Measurements from ENCODE around the gene FRMD5. TPM values are rescaled to one million over a fixed set of nuclear protein-coding genes. Genes with fewer than 3 reads are reported as not detected.

Gene FRMD5
- total RNA-seq, 1 donor from 2014 or later = 0.20 TPM

GRCh38 chr15:43969802-43970375, 225.2 kb downstream of the FRMD5 start:
- ATAC-seq = no peak

DNA sequence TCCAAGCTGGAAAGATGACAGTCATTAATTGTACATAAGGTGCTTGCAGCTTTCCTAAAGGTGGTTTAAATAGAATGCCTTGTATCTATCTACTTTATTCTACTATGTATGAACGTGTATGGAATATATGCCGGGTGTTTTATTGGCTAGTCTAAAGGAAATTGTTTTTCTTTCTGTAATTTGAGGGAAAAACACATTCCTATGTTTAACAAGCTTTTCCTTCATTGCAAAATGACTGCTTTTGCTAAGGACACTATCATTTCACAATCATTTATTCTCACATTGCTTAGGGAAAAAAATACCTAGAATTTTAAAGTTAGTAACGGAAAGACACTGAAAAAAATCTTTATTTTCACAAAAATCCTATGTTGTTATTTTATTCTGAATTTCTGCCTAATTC, 226.5 kb downstream of the FRMD5 start:
- no peak for ATAC-seq

DNA sequence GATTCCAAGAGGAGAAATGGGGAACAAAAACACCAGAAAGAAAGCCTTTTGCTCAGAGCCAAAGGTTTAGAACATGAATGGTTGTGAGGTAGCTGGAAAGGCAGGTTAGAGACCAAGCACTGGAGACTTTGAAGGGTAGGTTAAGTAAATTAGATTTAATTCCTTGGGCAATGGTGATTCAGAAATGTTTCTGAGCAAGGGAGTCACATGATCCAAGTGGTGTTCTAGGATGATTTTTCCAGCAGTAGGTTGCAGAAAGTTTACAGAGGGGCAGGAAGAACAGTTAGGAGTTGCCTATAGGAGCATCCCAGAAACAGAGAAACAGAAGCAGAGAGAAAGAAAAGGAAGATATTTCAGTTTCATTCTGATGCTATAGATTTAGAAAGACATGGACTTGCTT, 228.4 kb downstream of the FRMD5 start:
- no peak for ATAC-seq

GRCh38 chr15:43958861-43959330, 236.2 kb downstream of the FRMD5 start:
- no peak for ATAC-seq

- ATAC-seq = no peak
Measured at GRCh38 chr15:43957724-43958123, 237.3 kb downstream of the FRMD5 start.

DNA sequence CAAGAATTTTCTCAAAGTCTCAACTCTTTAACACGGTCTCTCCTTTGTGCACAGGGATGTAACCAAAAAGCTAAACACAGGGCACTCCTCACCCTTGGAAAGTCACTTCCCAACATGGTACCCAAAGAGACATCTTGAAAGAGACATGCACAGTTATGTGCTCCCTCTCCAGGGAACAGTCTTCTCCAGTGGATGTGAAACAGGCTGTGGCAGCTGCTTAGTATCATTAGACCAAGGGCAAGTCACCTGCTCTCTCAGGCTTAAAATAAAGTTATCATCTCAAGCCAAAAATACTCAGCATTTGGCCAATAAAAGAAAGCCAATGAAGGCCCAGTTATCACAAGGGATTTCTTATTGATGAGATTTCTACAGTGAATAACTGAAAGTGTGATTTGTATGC, 239.9 kb downstream of the FRMD5 start:
- ATAC-seq = no peak

- ATAC-seq = no peak
Measured at GRCh38 chr15:43954181-43954621, 240.9 kb downstream of the FRMD5 start.

DNA sequence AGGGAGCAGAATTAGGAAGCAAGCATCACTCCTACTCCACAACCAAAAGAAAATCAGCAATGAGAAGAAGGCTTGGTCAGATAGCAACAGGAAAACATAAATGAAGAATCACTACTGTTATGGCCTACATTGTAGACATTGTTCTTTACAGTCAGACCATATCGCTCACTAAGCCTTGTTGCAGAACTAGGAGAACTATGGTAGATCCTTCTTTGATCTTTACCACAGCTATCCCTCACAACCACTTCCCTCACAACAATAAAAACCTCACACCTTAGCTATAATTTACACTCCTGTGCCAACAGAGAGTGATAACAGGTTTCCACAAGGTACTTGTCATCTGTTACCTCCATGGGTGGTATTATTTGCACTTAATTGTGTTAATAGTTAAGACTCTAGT, 241.7 kb downstream of the FRMD5 start:
- no peak for ATAC-seq

DNA sequence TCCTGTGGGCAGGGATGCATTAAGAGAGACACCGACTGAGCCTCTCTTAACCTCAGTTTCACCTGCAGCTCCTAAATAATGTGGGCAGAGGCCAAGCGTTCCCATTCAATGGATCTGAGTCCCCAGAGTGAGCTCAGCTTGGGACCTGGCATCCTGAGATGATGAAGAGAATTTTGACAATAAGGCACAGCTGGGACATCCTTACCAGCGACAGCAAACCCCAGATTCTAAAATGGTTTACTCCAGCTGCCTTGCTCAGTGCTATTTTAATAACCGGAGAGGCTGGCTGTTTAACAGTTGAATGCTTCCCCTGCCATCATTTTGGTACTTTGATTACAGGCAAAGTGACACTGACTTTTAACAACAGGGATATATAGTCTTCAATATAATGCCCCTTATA, 244.5 kb downstream of the FRMD5 start:
- no peak for ATAC-seq

DNA sequence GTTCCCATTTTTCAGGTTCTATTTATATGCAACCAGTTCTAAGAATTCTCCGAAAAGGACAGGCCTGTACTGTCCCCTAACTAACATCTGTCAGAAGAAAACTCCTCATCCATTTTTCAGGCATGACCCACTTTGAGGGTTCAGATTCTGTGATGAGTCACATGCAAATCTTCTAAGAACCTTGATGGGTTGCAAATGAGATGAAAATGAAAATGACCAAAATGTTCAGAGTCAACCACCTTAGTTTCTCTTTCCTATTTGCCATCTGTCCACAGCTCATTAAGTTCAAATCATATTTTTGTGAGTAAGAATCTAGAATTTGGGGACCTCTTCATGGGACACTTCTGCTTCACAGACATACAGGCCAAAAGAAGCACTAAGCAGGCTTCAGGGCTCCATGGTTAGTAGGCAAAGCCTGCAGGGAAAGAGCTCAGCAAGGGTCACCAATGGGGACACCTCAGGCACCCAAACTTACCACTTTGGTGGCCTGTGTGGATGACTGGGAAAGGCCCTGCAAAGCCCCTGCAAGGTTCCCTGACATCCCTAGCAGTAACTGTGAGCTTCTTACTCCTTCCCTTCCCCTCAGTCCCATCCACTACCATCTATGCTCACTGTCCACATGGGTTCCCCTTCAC, 246.3 kb downstream of the FRMD5 start:
- ATAC-seq = no peak

GRCh38 chr15:43943511-43943910, 251.6 kb downstream of the FRMD5 start:
- ATAC-seq = no peak

GRCh38 chr15:43942194-43942593, 252.9 kb downstream of the FRMD5 start:
- ATAC-seq = no peak

- ATAC-seq = no peak
Measured at GRCh38 chr15:43941555-43941954, 253.5 kb downstream of the FRMD5 start.

GRCh38 chr15:43941071-43941470, 254.0 kb downstream of the FRMD5 start:
- no peak for ATAC-seq

DNA sequence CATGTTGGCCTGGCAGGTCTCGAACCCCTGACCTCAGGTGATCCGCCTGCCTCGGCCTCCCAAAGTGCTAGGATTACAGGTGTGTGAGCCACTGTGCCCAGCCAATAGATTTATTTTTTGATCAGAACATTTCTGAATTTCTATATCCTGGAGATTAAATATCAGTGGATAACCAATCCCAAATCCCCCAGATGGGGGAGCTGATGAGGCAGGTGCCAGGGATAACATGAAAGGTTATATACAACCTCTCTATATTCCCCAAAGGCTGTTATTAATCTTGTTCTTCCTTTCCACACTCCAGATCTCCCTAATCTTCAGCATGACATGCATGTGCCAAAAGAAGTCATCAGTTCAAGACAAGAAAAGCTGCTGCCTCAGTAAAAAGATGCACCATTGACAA, 256.0 kb downstream of the FRMD5 start:
- no peak for ATAC-seq

DNA sequence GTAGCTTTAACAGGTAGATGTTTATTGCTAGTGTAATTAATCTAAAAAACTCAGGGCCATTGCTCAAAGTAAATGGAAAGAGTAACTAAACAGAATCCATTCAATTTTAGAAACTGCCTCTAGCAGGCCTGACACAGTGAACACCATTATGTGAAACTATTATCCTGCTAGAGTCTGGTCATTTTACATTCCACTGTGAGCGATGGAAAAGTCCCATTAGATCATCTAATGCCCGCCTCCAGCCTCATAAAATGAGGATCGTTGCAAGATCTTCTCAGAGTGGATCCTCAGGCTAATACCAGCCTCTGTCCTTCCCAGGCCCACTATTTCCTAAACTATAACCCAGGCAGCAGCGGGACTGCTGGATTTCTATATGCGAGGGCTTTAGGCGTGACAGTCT, 260.6 kb downstream of the FRMD5 start:
- ATAC-seq = no peak

GRCh38 chr15:43932907-43933306, 262.2 kb downstream of the FRMD5 start:
- no peak for ATAC-seq

DNA sequence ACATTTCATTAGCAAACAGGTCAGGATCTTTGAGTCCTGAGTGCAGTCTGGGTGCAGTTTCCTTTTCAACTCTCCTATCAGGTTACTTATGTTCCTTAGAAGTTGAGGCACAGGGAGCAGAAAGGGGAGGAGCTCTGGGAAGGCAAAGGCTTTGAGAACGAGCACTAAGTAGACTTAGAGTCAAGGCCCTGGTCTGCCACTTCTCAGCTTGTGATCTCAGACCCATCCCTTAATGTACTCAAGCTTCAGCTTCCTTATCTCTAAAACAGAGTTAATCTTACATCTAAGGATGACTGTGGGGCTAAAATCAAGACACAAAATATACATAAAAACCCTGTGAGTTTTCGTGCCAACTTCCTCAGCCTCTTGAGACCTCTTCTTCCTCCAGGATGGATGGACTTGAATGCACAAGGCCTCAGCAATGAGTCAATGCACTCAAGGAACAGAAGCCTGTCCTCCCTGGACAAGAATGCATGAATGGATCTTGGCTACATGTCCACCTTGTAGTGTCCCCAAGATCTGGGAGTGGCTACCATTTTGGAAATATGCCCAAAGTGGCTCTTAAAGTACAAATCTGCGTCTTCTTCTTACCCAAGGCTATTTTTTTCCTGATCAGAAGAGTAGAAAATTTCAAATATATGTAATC, 263.2 kb downstream of the FRMD5 start:
- no peak for ATAC-seq

- ATAC-seq = no peak
Measured at GRCh38 chr15:43931119-43931518, 264.0 kb downstream of the FRMD5 start.

DNA sequence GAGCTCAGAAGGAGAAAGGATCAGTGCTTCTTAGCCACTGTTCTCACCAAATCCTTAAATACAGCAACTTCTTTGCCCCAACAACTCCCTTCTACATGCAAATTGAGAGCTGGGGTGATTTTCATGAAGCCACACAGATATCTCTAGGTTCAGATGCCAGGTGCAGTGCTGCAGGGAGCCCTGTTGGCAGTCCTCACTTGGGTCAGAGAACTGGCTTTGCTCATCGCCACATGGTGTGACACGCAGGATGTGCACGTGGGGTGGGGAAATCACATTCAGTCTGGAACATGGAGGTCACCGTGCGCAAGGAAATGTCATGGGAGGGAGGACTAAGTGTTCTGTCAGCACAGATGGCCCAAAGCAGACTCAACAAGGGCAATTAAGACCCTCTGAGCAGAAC, 264.5 kb downstream of the FRMD5 start:
- ATAC-seq = no peak

- ATAC-seq = no peak
Measured at GRCh38 chr15:43930079-43930478, 265.0 kb downstream of the FRMD5 start.

GRCh38 chr15:43928152-43928551, 266.9 kb downstream of the FRMD5 start:
- ATAC-seq = no peak

- ATAC-seq = no peak
Measured at GRCh38 chr15:43927203-43927602, 267.9 kb downstream of the FRMD5 start.

DNA sequence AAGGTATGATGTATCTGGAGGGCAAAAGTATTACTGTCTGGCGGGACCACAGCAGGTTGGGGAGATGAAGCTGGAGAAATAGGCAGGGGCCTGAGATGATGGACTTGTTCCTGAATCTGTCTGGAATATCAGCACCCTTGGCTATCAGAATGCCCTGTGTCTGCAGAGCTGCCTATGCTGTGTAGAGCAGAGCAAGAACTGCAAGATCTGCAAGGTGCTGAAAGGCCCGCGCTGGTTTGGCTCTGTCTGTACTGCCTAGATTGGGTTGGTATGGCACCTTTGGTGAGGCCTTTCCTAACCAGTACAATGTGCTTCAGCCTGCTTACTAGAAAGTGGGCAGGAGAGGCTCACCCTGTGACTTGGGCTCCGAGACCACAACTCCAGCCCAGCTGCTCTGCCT, 271.5 kb downstream of the FRMD5 start:
- no peak for ATAC-seq

Measured in esophagus mucosa (tissue), 1 donor.